ENCODE measurements around the gene CBFA2T3.

The CBFA2T3 gene

DNA sequence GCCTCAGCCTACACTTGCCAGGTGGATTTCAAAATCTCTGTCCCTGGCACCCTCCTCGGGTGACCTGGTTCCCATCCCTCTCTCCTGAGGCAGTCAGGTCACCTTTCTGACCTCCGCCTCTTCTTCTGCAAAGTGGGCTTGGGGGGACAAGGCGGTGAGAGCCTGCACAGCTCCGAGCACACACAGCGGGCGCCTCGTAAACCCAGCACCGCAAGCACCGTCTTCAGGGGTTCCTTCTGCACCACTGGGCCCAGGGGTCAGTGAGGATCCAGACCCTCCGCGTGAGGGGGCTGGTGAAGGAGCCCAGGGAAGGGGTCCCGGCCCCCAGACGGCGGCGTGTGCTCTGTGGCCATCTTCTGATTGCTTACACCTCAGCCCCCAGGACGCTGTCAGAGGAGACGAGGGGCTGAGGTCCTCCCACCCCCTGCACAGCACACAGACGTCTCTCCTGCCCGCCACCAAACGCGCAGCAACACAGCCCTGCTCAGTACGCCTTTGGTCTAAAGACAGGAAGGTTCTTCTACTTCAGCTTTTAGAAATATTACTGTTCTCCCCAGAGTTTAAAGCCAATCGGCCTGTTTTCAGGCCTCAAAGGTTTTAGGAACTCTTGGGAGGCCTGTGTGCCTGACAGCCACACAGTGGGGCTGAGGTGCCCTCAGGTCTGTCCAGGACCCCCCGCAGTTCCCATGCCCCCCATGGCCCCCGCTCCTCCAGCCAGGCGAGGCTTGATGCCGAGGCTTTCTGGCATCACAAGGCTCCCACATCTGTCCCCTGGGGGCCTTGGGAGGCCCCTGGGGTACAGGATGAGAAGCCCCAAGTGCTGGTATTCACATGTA is 2.7 kb downstream of the CBFA2T3 start:
- no peak for DNase-seq

DNA sequence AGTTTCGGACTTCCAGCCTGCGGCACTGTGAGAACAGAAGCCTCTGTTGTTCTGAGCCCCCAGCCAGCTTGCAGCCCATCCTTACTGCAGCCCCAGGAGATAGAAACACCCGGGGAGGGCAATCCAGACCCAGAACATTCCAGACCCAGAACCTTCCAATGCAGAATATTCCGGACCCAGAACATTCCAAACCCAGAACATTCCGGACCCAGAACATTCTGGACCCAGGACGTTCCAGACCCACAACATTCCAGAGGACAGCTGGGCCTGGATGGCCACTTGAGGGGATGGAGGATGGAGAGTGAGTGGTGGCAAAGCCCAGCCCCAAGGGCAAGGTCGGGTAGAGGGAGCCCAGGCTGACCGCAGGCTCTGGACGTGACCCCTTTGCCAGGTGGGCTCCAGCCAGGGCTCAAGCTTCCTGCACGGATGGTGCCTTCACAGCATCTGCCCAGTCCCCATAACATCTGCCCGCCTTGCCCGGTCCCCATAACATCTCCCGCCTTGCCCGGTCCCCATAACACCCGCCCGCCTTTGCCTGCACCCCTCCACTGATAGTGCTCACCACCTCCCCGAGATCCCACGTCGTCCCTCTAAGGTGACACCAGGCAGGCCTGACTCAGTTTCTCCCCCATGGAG is 3.5 kb downstream of the CBFA2T3 start:
- DNase-seq = no peak

DNA sequence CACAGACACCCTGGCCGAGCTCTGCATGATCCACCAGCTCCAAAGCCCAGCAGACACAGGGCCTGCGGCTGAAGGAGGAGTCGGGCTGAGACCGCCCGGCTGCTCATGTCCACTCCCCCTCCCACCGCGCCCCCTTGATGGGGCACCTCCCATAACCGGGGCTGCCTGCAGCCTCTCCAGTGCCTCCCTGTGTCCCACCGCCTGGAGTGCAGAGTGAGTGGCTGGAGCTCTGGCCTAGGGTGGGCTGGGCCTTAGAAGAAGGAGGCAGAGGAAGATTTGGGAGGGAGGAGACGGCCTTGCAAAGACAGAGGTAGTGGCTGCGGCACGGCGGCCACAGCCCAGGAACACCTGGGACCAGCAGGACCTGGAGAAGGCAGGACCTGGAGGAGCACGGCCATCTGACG is 4.0 kb downstream of the CBFA2T3 start:
- DNase-seq = no peak

DNA sequence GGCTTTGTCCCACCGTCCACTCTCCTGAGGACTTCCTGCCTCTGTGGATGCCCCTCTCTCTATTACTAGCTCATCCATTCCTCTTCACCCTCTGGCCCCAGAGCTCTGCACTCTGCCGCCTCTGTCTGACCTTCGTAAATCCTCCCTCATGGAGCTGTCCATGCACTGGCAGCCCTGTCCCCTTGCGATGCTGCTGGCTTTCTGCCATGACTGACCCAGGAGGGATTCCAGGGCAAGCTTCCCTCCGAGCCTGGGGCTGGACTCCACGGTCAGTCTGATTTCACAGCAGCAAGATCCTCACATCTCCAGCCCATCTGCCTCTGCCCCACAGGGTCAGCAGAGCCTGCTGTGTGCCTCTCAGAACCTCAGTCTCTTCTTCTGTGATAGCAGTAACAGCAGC is 4.7 kb downstream of the CBFA2T3 start:
- DNase-seq = no peak

DNA sequence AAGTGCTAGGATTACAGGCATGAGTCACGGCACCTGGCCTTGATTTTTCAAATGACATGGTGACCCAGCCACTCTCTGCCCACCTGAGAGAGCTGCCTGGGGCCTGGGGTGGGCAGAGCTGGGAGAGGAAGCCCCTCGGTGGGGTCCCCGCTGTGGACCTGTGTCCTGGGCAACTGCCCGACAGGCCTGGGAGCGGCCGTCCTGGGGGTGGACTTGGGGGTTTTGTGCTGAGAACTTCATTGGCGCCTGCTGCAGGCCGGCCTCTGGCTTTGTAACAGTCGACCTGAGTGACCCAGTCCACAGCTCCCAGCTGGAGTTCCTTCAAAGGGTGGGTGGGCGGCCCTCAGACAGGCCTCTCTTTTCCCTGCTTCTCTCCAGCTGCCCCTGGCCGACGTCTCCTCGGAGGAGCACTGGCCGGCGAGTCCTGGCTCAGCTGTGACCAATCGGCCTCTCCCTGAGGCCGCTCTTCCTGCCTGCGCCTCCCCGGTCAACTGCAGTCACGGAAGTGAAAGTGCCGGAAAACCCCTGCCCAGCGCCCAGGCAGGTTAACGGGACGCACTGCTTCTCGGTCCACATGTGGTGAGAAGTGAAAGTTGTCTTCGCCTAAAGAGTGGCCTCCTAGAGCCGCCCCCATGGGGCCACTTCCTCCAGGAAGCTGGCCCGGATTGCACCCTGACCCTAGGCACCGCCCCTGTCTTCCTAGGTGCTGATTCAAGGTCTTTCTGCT is 5.5 kb downstream of the CBFA2T3 start:
- DNase-seq = peak; percentile 96

DNA sequence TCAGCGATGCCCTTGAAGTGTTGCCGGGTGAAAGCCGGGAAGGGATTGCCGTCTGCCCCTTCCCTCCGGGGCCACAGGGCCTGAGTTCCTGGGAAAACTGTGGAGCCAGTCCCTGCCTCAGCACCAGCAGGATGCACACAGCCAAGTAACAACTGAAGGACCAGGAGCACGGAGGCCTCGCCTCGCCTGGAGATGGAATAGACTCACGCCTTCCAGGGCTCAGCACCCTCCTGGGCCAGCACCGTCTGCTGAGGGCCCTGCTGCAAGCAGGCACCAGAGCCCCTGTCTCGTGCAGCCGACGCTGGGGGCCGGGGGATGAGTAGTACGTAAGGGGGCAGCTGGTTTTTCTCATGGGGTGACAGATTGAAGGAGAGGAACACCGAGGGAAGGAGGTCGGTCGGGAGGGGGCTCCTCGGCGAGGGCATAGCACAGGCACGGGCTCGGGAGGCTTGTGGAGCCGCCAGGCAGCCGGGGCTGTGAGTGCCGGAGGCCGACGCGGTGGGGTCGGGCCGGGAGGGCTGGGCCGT is 6.4 kb downstream of the CBFA2T3 start:
- DNase-seq = no peak

DNA sequence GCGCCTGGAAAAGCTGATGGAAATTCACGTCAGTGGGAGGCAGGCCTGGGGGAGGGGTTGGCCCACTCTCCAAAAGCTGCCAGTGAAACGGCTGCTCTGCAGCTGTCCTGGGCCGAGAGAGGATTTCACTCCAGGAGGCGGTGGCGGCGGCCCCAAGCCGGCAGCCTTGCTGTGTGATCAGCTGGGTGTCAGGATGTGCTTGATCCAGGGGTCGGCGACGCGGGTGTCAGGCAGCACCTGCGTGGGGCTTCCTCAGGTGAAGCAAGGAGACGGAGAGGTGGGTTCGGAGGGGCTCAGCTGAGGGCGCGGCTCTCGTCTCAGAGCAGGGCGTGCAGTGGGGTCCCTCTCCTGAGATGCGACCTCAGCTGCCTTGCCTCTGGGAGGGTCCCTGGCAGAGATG is 7.0 kb downstream of the CBFA2T3 start:
- no peak for DNase-seq

DNA sequence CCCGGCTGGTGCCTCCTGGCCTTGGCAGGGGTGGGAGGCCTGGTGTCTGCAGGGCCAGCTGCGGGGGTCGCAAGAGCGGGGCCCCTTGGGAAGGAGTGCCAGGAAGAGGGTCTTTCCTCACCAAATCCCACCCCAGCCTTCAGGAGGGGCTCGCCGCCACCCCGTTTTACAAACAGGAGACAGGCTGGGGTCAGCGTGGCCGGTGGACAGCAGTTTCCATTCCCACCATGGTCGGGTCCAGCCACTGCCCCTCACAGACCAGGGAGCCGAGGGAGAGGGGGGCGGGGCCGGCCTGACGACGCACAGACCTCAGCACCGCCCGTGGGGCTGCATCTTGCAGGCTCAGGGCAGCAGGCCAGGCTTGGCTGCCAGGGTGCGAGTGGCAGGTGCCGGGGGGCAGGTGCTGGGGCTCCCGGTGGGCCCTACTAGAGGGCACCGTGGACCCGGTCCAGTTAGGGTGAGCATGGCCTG is 7.6 kb downstream of the CBFA2T3 start:
- no peak for DNase-seq

DNA sequence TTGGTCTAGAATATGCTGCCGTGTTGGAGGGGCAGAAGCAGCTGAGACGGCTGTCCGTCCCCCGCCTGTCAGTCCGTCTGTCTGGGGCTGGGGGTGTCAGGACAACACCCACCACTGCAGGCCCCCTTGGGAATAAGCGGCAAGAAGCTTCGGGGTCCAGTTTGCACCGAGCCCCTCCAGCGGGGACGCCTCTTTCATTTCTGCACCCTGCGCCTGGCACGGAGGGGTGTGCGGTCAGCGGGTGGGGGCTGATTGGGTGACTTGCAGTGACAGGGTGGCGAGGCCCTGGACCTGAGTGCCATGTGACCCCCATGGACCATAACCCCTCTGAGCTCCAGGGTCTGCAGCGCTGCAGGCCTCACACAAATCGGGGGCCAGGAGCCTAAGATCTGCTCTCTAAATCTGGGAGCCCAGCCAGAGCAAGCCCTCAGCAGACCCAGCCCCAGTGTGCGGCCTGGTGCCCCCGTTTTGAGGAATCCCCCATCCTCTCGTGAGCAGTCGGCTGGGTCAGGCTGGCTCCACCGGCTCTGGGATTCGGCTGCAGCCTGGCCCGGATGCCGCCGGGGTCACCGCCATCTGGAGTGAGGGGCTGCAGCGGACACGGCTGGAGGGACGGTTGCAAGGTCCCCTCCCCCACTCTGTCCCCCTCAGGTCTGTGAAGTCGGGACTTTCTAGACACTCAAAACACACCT is 8.3 kb downstream of the CBFA2T3 start:
- DNase-seq = no peak

DNA sequence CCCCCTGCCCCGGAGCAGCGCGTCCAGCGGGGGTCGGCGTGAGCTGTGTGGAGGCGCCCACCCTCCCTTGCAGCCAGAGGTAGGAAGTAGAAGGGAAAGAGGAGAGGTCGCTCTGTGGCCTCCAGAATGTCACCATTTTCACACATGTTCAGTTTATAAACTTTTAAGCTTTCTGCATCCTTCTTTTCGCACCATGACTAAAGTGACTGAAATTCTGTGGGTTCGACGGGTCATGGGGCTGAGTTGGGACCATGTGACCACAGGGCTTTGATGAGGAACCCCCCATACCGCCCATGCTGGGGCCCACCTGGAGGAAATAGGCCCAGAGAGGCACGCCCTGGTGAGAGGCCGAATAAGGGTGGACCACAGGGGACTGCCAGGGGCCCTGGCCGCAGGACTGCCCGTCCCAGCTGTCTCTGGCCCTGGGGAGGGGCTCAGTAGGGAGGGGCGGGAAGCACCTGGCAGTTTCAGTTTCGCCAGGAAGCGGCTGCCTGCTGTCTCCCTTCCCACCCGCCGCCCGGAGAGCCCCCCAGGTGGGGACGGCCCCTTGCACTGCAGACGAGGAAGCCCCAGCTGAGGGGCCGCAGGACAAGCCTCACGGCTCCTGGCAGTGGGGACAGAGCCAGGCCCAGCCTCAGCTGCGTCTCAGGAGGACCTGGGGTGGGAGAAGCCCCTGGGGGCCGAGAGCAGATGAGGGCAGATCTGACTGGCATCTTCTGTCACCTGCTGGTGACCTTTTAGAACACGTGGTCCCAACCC is 9.0 kb downstream of the CBFA2T3 start:
- DNase-seq = no peak

DNA sequence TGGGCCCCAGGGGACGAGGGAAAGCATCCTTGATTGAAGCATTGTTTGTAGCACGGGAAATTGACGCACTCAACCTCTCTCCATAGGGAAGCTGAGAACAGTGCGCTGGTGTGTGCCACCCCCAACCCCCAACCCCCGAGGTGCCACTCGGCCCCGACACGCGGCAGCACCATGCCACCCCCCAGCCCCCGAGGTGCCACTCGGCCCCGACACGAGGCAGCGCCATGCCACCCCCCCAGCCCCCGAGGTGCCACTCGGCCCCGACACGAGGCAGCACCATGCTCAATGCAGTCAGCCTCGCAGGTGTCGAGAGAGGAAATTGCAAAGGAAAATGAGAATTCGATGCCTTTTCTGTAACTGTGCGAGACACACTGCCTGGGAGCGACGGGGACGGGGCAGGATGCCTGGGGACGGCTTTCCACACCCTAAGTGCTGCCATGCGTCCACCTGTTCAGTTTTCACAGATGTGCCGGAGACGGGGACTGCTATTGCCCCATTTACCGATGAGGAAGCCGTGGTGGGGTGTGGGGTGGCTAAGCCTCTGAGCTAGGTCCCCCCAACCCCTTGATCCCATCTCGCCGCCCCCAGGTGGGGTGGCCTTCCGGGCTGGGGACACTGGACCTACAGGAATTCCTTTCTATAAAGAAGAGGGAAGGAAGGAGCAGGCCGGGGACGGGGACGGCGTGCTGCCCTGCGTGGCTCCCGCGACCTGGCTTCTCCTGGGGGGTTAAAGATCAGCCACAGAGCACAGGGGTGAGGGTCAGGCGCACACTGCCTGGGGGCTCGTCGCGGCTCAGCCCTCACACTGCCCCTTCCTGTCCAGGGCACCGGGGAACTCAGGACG is 9.8 kb downstream of the CBFA2T3 start:
- DNase-seq = no peak

DNA sequence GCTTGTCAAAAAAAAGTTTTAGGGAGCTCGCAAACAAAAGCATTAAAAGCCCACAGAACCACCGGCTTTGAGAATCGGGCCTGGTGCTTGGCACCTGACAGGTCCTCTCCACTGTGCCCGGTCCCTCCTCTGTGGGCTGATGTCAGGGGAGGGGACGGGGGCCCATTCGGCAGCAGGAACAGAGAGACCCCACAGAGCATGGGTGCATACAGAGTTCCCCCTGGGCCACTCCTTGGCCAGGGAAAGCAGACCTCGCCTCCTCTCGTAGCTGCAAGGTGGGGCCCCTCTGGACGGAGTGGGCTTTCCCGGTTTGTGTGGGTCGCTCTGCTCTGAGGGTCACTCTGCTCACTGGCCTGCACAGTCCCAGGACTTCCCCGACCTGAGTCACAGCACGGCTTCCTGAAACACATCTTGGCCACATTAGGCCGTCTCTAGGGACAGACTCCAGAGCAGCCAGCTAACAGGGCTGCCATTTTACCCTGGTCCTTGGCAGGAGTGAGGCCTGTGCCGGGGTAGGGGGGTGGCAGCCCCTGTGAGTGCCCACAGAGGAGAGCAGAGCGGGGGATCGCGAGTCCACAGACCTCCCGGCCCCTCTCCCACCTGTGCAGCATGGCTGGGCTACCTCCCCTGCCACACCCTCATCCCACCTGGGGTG is 11.1 kb downstream of the CBFA2T3 start:
- DNase-seq = no peak

DNA sequence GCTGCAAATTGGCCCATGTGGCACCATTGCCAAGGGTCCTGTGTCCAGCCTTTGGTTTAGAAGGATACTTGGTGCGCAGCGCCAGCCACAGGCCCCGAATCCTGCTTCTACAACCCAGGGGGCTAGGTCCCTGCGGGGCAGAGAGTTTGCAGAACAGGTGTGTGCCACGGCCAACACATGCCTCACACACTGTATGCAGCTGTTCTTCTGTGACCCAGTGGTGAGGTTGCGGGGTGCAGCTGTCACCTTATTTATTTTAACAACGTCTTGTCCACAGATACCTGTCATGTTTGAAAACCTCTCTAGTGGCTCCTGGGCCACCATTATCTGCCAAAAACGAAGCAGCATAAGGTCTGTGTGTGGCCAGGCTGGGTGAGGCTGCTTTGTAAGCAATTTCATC is 11.6 kb downstream of the CBFA2T3 start:
- DNase-seq = no peak

DNA sequence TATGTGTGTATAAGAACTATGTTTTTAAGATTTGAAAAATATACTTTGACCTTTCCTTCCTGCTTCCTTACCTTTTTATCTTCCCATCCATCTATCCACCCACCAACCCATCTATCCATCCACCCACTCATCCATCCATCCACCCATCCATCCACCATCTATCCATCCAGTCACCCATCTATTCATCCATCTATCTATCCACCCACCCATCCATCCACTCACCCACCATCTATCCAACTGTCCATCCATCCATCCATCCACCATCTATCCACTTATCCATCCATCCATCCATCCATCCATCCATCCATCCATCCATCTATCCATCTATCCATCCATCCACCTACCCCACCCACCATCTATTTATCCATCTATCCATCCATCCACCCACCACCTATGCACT is 12.4 kb downstream of the CBFA2T3 start:
- DNase-seq = no peak

DNA sequence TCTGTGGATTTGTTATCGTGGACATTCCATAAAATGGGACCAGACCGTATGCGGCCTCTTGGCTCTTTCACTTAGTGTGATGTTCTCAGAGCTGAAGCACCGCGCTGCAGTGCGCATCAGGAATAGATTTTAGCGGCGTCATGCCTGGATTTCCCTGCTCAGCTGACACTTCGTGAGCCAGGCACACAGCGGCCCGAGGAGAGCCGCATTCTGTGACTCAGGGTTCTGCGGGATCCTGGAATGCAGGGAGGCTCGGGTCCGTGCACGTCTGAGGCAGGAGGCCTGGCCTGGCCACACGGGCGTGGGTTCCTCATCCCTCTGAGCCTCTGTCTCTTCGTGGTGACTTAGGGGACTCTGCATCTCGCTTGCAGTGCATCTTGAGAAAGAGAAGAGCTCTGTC is 13.4 kb downstream of the CBFA2T3 start:
- DNase-seq = no peak

DNA sequence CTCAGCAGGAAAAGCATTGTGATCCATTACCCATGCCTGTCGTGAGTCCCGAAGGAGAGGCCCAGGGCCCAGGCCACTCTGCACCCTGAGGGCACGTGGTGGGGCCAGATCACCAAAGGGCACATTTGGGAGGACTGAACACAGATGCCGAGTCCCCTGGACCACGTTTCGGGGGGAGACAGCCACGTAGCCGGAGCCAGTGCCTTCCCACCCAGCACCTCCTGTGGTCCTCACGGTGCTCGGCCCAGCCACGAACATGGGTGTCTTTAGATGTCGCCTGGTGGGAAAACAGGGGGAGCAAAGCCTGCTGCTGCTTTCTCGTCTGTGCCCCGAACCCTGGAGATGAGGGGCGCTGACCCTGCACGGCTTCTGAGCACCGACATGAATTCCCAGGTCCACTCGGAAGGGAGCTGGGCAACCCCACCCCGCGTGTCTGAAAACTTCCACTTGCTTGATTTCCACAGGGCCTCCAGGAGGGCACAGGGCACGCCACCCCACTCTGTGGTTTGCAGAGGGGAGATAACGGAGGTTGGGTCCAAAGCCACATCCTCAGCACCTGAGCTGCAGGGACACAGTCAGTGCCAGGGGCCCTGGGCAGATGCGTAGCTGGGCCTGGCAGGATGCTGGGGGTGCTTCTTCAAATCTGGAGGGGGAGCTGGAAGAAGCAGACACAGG is 14.4 kb downstream of the CBFA2T3 start:
- no peak for DNase-seq

DNA sequence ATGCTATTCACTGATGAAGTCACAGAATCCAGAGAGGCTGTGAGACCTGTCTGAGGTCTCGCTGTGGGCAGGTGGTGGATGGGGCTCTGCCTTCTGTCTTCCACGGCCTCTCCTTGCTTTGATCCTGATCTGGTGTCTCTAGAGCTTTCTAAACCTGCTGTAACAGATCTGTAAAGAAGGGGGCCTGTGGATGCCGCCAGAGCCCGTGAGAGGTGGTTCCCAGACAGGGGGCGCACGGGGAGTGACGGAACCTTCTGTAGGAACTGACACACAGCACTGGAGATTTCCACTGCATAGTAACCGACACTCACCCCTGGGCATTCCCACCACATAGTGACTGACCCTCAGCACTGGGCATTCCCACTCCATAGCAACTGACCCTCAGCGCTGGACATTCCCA is 16.0 kb downstream of the CBFA2T3 start:
- no peak for DNase-seq

DNA sequence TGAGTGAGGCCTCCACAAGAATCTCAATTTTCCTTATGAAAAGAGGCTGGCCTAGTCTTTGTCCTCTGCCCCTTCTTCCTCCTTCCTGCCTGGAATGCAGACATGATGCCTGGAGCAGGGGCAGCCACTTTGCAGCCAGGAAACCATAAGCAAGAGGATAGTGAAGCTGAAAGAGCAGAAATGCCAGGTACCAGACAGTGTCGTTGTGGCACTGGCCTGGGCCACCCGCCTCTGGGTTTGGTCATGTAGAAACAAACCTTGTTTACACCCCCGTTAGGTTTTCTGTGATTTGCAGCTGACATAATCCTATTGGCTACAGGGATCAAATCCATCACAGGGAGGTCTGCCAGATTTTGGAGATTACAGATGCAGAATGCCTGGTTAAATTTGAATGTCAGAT is 16.5 kb downstream of the CBFA2T3 start:
- DNase-seq = no peak

DNA sequence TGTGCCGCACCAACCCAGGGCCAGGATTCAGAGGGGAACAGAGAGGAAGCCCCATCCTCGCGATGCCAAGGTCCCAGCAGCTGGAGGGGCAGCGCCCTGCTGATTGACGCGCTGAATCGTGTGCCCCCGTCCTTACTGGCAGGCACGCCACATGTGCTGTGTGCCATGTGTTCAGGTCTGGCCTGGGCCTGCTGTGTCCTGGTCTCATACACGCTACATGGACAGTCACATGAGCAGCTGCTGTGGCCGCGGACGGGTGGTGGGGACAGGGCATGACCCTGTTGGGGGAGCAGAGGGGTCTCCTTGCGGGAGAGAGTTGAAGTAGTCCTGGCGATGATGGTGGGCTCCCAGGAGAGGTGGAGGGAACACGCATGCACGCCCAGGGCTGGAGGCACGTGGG is 18.0 kb downstream of the CBFA2T3 start:
- no peak for DNase-seq

Data from MV-4-11 (cell line).